LNCAP (cell line): Measurements from ENCODE around the gene OR9A2.

Experiments used
- TF ChIP-seq, protein P1 (sequence below): fragments of 450-650 bp; IDR thresholded peaks from 2 replicates; pipeline ENCODE4 v1.5.1; 2017; ENCODE audit warnings: mild to moderate bottlenecking

OR9A2 gene

DNA sequence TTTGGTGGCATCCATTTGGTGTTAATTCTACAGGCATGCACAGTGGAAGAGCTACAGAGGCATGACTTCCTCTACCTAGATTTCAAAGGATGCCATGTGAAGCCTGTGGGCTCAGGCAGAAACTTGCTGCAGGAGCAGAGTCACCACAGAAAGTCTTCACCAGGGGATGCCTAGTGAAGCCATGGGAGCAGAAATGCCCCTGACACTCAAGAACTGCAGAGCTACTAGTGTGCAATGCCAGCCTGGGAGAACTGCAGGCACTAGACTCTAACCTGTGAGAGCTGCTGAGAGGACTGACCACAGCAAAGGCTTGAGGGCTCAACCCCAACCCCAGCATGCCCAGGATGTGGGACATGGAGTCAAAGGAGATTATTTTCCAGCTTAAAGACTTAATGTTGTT, 3.9 kb downstream of the OR9A2 start:
- TF ChIP-seq, protein P1, sequence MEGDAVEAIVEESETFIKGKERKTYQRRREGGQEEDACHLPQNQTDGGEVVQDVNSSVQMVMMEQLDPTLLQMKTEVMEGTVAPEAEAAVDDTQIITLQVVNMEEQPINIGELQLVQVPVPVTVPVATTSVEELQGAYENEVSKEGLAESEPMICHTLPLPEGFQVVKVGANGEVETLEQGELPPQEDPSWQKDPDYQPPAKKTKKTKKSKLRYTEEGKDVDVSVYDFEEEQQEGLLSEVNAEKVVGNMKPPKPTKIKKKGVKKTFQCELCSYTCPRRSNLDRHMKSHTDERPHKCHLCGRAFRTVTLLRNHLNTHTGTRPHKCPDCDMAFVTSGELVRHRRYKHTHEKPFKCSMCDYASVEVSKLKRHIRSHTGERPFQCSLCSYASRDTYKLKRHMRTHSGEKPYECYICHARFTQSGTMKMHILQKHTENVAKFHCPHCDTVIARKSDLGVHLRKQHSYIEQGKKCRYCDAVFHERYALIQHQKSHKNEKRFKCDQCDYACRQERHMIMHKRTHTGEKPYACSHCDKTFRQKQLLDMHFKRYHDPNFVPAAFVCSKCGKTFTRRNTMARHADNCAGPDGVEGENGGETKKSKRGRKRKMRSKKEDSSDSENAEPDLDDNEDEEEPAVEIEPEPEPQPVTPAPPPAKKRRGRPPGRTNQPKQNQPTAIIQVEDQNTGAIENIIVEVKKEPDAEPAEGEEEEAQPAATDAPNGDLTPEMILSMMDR, result no peak

DNA sequence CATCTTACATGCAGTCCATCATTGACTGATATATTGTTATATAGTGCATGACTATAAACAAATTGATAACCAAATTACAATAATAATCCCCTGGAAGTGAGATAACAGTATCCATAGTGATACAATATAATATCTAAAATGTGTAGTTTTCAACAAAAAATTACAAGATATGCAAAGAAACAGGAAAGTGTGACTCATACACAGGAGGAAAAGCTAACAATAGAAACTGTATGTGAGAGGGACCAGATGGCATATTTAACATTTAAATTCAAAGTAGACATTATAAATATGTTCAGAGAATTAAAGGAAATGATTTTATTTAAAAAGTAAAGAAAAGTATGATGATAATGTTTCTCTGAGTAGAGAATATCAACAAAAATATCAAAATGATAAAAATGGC, 8.0 kb downstream of the OR9A2 start:
- TF ChIP-seq, protein P1, result no peak

DNA sequence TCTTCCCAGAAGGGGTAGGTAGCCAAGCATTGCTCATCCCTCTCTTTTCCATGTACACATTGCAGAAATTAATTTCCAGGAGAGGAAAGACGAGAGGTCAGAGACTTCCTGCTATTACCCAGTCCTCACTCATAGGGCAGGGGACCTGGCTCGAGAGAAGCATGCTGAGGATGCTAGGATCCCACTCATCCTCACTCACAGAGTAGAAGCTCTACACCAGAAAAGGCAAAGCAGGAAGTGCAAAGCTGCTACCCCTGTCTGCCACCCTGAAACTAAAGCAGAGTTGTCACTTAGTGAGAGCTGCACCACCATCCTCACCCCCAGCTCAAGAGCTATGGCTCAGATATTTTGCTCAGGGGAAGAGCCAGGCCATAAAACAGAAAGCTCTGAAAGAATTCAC, 9.9 kb downstream of the OR9A2 start:
- TF ChIP-seq, protein P1, result no peak

DNA sequence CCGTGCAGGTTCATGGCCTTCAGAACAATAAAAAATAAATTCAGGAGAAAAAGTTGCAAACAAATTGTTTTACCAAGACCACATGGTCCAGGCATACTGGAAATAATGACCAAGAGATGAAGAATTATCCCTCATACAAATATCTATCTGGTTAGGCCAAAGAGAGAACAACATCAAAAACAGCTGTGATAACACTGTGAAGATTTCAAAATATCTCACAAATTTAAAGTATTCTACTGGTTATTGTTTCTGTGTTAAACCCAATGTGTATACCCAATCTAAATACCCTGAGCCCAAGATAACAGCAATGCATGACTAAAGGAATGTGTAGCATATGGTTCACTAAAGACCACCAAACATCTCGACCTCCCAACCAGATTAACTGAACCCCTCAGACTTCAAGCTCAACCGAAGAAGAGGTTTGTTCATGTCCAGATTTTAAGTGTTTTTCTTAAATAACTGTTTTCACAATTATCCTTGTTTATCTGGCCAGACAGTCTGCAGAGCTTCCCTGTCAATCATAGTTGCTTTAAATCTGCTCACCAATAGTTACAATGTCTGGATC, 10.9 kb downstream of the OR9A2 start:
- TF ChIP-seq, protein P1, result no peak

DNA sequence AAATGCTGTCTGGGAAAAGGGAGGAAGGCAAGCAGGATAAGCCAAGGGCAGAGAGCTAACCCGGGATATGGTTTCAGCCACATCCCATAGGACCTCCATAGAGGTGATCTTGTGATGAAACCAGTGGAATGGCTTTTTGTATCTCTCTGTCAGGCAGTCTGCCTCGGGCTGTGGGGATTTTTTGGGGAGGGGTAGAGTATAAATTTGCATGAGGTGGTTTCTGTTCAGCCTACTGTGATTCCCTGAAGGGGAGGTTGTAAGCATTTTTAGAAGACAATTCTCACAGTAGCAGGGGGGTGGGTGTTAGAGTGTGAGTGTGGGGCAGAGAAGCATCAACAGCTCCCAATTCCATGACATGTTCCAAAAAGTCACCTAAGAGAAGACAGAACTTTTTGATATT, 11.8 kb downstream of the OR9A2 start:
- TF ChIP-seq, protein P1, result no peak

DNA sequence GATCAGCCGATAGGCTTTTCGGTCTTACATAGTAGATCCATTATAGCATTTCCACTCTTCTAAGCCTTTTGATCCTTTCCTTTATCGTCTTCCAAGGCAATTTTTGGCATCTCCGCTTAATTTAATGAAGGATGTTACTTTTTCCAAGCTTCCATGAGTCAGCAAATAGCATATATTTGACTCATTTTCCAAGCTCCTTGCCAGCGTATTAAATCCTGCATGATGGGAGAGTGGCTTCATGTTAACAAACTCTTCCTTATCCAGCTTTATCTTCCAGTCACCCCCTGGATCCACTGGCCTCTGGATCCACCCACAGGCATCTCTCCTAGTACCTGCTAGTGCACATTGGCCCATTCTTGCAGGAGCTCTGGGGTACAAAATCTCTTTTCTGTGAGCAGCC, 13.0 kb downstream of the OR9A2 start:
- TF ChIP-seq, protein P1, result no peak

DNA sequence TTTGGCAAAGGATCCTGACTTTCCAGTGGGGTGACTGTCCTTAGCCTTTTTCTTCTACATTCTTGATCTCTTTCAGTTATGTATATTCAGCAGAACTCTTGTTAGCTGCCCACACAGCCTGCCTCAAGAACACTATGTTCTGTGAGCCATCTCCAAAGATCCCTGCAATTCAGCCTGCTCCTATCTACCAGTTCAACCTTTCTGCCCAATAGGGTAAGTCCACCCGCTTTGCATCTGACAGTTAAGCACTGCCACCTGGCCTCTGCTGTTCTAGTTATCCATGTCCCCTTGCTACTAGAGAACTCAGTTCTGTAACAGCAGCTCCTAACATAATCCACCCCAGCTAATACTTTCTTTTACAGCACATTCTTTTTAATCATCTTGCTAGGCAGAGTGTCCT, 13.5 kb downstream of the OR9A2 start:
- TF ChIP-seq, protein P1, result no peak

DNA sequence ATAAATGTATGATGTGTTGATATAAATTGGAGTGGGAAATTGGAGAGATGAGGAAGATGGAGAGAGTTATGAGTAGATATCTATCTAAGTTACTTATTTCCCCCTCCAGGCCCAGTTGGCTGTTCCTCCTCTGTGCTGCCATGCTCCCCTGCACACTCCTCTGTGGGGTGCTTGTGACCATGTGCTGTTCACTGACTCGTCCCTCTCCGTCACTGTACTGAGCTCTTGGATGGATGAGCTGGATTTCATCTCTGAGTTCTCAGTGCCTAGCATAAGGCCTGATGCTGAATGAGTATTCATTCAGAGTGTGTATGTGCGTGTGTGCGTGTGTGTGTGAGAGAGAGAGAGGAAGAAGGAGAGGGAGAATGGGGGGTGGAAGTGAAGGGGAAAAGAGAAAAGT, 14.5 kb downstream of the OR9A2 start:
- TF ChIP-seq, protein P1, result no peak
